H1 (cell line): ENCODE data around the gene NUMB.

Experiments
- CTCF ChIP-seq, 3 experiments: IDR thresholded peaks; 1 replicate in 2 of 3; 2 replicates in 1 of 3; pipeline versions ENCODE4 v1.5.1 to v1.6.1; 2011; ENCODE audit warnings: low read length in 3 of 3, mild to moderate bottlenecking in 3 of 3, inconsistent platforms in 2 of 3, low read depth in 1 of 3, moderate library complexity in 1 of 3; ENCODE audit not compliant: insufficient read depth in 1 of 3; ENCODE audit errors: control extremely low read depth in 1 of 3
- EZH2 ChIP-seq: fragments of 200-600 bp; sonication (generic); IDR thresholded peaks from 2 replicates; pipeline ENCODE4 v1.7.1; 2012; ENCODE audit warnings: low read depth, mild to moderate bottlenecking, moderate library complexity, low read length, inconsistent platforms; ENCODE audit not compliant: severe bottlenecking
- JUN ChIP-seq: IDR thresholded peaks from 2 replicates; pipeline ENCODE4 v1.6.1; 2011; ENCODE audit warnings: low read depth, mild to moderate bottlenecking, improper control_type of control experiment, low read length
- JUND ChIP-seq: IDR thresholded peaks from 2 replicates; pipeline ENCODE4 v1.6.1; 2011; ENCODE audit warnings: mild to moderate bottlenecking, improper control_type of control experiment, low read length
- KDM4A ChIP-seq: IDR thresholded peaks from one replicate; pipeline ENCODE4 v1.7.1; 2012; ENCODE audit warnings: low read depth, mild to moderate bottlenecking, moderate library complexity, low read length, inconsistent platforms; ENCODE audit not compliant: severe bottlenecking
- MAX ChIP-seq: IDR thresholded peaks from 2 replicates; pipeline ENCODE4 v1.6.1; 2012; ENCODE audit warnings: inconsistent platforms
- PHF8 ChIP-seq: fragments of 200-600 bp; sonication (generic); conservative IDR thresholded peaks from 2 replicates; pipeline ENCODE4 v1.7.1; 2012; ENCODE audit warnings: low read depth, mild to moderate bottlenecking, inconsistent platforms, low read length, moderate library complexity
- POLR2A ChIP-seq, 2 experiments: IDR thresholded peaks; 1 replicate in 1 of 2; 2 replicates in 1 of 2; pipeline ENCODE4 v1.6.1; 2011; ENCODE audit warnings: low read depth in 2 of 2, low read length in 2 of 2, mild to moderate bottlenecking in 2 of 2; ENCODE audit errors: control extremely low read depth in 1 of 2
- RNF2 ChIP-seq: fragments of 200-900, 300-1000 bp; sonication (generic); IDR thresholded peaks from 2 replicates; pipeline ENCODE4 v1.7.1; 2016; ENCODE audit warnings: borderline replicate concordance, low read depth, mild to moderate bottlenecking, antibody characterized with exemption, low read length; ENCODE audit not compliant: poor library complexity, severe bottlenecking; ENCODE audit errors: missing control alignments
- SIN3A ChIP-seq, 2 experiments: IDR thresholded peaks in 1 of 2; conservative IDR thresholded peaks in 1 of 2; 2 replicates each; pipeline ENCODE4 v1.6.1; 2011 to 2012; ENCODE audit warnings: low read length in 2 of 2, improper control_type of control experiment in 1 of 2, low read depth in 1 of 2, mild to moderate bottlenecking in 1 of 2
- TAF1 ChIP-seq: IDR thresholded peaks from 2 replicates; pipeline ENCODE4 v1.6.1; 2011; ENCODE audit warnings: mild to moderate bottlenecking, low read depth, low read length
- YY1 ChIP-seq: IDR thresholded peaks from 2 replicates; pipeline ENCODE4 v1.6.1; 2011; ENCODE audit warnings: low read depth, mild to moderate bottlenecking, low read length

- TF ChIP-seq POLR2A (IDR thresholded peaks at IDR 0.05; ENCODE audit: control extremely low read depth in 1 of 2, low read depth in 2 of 2, low read length in 2 of 2) (no peak), TAF1 (no peak), JUND (no peak), PHF8 (no peak), RNF2 (no peak), JUN (no peak), MAX (no peak), KDM4A (no peak), SIN3A (conservative IDR thresholded peaks at IDR 0.05 in 1 of 2, IDR thresholded peaks at IDR 0.05 in 1 of 2; ENCODE audit: low read depth in 1 of 2, low read length in 2 of 2) (no peak), YY1 (no peak), CTCF (IDR thresholded peaks at IDR 0.05; ENCODE audit: control extremely low read depth in 1 of 3, insufficient read depth in 1 of 3, low read depth in 1 of 3, low read length in 3 of 3) (no peak), EZH2 (no peak)
Observed at GRCh38 chr14:73325630-73326299, 132.6 kb downstream of the NUMB start.
